SH-SY5Y (cell line): ENCODE results near the gene LAMP2.

ENCODE experiments used
- GATA2 ChIP-seq: IDR thresholded peaks from 2 replicates; pipeline ENCODE4 v1.6.1; 2011; ENCODE audit warnings: mild to moderate bottlenecking, low read depth, low read length
- GATA3 ChIP-seq: IDR thresholded peaks from 2 replicates; pipeline ENCODE4 v1.6.1; 2011; ENCODE audit warnings: low read depth, mild to moderate bottlenecking, low read length, moderate library complexity

DNA sequence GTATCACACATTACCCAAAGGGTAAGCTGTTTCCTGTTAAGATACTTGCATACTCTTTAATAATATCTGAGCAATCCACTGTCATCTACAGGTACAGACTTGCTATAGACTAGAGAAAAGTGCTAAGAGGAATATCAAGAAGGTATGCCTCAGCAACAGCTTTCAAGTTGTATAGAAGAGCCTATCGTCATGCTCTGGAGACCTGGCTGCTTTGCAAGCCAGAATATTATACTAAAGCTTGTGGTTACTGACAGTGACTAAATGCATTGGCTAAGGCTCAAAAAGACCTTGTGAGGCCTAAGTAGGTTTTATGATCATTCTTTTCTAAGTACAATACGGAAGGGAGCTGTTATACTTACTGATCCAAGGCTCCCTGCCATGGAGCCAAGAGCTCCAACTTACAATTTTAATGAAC is 11.3 kb downstream of the LAMP2 start:
- TF ChIP-seq GATA2 (no peak), GATA3 (no peak)
